Activated T-helper 1 cell treated with anti-CD3 and anti-CD28 coated beads, Interleukin-12 subunit alpha, Interleukin-12 subunit beta, Interleukin-2, Interleukin-4 antibody, amounts not matched to agents 30 ng/mL and 10 ng/mL and 1 ng/mL, durations not matched to agents 14 hours and 24 hours and 36 hours (primary cell): Measurements from ENCODE around the gene ARL16. TPM values are rescaled to one million over a fixed set of nuclear protein-coding genes. Genes with fewer than 3 reads are reported as not detected.
"Not testable (repeated sequence)": the region's sequence is repeated elsewhere in the genome, so short reads cannot be mapped to it uniquely, and the experiment has no call there.

Experiments
- DNase-seq: peaks from one replicate; pipeline ENCODE4 v3.0.0; 2021; ENCODE audit warnings: low spot score
- H3K27ac Mint-ChIP-seq: one replicate; pipeline ENCODE4 v1.8.0; 2021; ENCODE audit warnings: mild to moderate bottlenecking, mixed read lengths
- H3K27me3 Mint-ChIP-seq: one replicate; pipeline ENCODE4 v1.8.0; 2022; ENCODE audit warnings: mild to moderate bottlenecking, moderate library complexity, mixed read lengths; ENCODE audit not compliant: insufficient read depth
- H3K36me3 Mint-ChIP-seq: one replicate; pipeline ENCODE4 v1.8.0; 2021; ENCODE audit warnings: low read depth, mixed read lengths
- H3K4me1 Mint-ChIP-seq: one replicate; pipeline ENCODE4 v1.8.0; 2021; ENCODE audit warnings: low read depth, mixed read lengths
- H3K4me3 Mint-ChIP-seq: one replicate; pipeline ENCODE4 v1.8.0; 2021; ENCODE audit warnings: mild to moderate bottlenecking, moderate library complexity, mixed read lengths
- H3K9me3 Mint-ChIP-seq: one replicate; pipeline ENCODE4 v1.8.0; 2021; ENCODE audit warnings: mixed read lengths
- intact Hi-C: fragments of 100-400 bp; cut with micrococcal nuclease; formaldehyde crosslinking; loops from one replicate; pipeline ENCODE4 v1.15.1; 2024
- total RNA-seq: library from RNA; stranded (reverse); gene quantifications from 2 replicates; pipeline ENCODE4 v1.2.3, GENCODE V29; 2022

The ARL16 gene
- total RNA-seq, 1 donor from 2014 or later: 37.6 TPM

DNA sequence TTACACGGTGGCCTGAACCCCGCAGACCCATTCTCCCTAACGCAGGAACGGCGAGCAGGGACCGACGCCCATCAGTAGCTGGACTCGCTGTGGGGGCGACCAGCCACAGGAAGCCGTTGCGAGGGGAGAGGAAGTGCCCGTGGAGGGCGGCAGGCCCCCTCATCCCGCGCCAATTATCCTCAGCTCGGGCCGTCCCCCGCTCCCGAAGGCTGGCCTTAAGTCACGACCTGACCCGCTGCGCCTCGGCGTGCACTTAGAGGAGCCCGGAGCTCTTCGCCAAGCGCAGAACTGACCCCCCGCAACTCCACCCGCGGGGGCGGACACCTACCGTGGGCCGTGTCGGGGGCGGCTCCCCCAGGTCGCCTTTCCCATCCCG, 401 bp downstream of the ARL16 start:
- peaks cover 22% of the 10 kb centered on the region for H3K4me1 Mint-ChIP-seq
- H3K27ac Mint-ChIP-seq: peak overlapping the region; percentile 68
- no peak for DNase-seq
- H3K9me3 Mint-ChIP-seq: no peaks in the 10 kb centered on the region
- intact Hi-C loops: loop anchor here (1.0 to 2.0 kb wide), 6 partner anchors 17 to 178 kb away; partner anchors contain the start of genes CCDC137, MRPL12, NPLOC4 and OXLD1
- H3K4me3 Mint-ChIP-seq: peak overlapping the region; percentile 97
- H3K27me3 Mint-ChIP-seq: no peaks in the 10 kb centered on the region
- H3K36me3 Mint-ChIP-seq: peaks cover 27% of the 10 kb centered on the region

DNA sequence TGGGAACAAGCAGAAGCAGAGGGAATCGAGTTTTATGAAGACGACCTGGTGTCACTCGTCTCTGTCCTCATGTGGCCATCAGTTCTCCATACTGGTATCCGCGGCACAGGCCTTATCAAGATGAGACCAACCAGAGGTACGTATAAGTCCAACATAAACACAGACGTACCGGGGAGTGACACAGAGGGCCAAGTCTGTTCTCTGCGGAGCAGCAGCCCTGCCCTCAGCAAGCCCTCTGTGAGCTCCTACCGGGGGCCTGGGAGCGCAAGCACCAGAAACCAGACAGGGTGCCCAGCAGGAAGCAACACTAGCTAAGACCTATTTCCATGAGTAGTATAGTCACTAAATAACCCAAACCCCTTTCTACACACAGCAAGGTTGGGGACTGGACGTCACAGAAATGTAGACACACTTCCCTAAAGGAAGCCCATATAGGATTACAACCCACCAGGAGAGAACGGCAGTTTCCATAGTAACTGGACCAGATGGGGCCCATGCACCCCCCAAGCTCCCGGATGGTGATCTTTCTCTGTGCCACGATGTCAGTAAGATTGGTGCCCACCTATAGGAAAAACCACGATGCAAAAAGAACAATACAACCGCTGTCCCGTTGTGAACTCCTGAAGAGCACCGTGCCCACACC, 911 bp downstream of the ARL16 start:
- Mint-ChIP-seq H3K4me1 (peaks cover 22% of the 10 kb centered on the region), H3K4me3 (peak overlapping the region; percentile 97), H3K9me3 (no peaks in the 10 kb centered on the region), H3K36me3 (peaks cover 27% of the 10 kb centered on the region), H3K27me3 (no peaks in the 10 kb centered on the region), H3K27ac (peak overlapping the region; percentile 68)
- intact Hi-C loops: loop anchor here (1.0 to 2.0 kb wide), 6 partner anchors 16 to 178 kb away; partner anchors contain the start of genes CCDC137, MRPL12, NPLOC4 and OXLD1
- DNase-seq: no peak

DNA sequence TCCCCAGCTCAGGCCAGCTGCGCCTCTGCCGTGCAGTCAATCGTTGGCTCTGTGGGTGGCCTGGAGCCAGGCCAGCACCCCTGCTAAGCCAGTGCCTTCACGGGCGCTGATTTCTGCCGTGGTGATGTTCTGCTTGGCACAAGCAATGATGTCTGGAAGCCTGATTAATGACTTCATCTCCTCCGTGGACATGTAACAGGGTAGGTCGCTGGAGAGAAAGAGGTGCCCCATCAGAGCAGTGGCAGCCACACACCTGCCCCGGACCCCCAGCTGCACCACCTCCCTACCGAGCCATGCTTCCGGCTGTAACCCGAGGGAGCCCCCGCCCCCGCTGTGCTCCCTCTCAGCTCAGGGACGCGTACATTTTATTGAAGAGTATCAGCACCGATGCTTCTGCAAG, 1.9 kb downstream of the ARL16 start:
- Mint-ChIP-seq H3K36me3 (peaks cover 18% of the 10 kb centered on the region), H3K27ac (no peak overlapping the region), H3K9me3 (no peaks in the 10 kb centered on the region), H3K4me3 (peak overlapping the region; percentile 37), H3K4me1 (peaks cover 22% of the 10 kb centered on the region), H3K27me3 (no peaks in the 10 kb centered on the region)
- no peak for DNase-seq
- intact Hi-C loops: loop anchor here (2.0 kb wide), 1 partner anchor 179 kb away; the partner anchor contains the start of gene P4HB

DNA sequence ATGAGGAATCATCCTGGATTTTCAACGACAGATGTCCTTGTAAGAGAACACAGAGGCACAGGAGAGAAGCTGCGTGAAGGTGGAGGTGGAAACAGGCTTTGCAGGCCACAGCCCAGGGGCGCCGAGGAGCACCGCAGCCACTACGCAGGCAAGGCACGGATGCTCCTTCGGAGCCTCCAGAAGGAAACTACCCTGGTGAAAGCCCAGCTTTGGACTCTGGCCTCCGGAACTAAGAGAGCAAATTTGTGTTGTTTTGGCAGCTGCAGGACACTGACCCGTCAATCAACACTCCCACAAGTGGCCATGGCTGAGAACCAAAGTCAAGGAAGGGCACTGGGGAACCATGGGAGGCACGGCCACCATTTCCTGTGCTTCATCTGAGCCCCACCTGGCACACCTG, 3.4 kb downstream of the ARL16 start:
- H3K4me1 Mint-ChIP-seq: peaks cover 26% of the 10 kb centered on the region
- no peaks in the 10 kb centered on the region for H3K27me3 Mint-ChIP-seq
- no peaks in the 10 kb centered on the region for H3K9me3 Mint-ChIP-seq
- intact Hi-C loops: no loop called here
- H3K4me3 Mint-ChIP-seq: no peak overlapping the region
- no peak for DNase-seq
- no peak overlapping the region for H3K27ac Mint-ChIP-seq
- H3K36me3 Mint-ChIP-seq: peaks cover 14% of the 10 kb centered on the region

- Mint-ChIP-seq H3K4me3 (no peak overlapping the region), H3K36me3 (peaks cover 15% of the 10 kb centered on the region), H3K27ac (no peak overlapping the region), H3K9me3 (no peaks in the 10 kb centered on the region), H3K4me1 (peaks cover 7% of the 10 kb centered on the region), H3K27me3 (no peaks in the 10 kb centered on the region)
- no peak for DNase-seq
- intact Hi-C loops: no loop called here
Measured at GRCh38 chr17:81676906-81677305, 6.7 kb downstream of the ARL16 start.

GRCh38 chr17:81675515-81676221, 7.9 kb downstream of the ARL16 start:
- H3K4me1 Mint-ChIP-seq, H3K27me3 Mint-ChIP-seq, H3K9me3 Mint-ChIP-seq, H3K4me3 Mint-ChIP-seq, intact Hi-C loops, H3K27ac Mint-ChIP-seq, DNase-seq: not testable (repeated sequence)
- peaks cover 16% of the 10 kb centered on the region for H3K36me3 Mint-ChIP-seq

DNA sequence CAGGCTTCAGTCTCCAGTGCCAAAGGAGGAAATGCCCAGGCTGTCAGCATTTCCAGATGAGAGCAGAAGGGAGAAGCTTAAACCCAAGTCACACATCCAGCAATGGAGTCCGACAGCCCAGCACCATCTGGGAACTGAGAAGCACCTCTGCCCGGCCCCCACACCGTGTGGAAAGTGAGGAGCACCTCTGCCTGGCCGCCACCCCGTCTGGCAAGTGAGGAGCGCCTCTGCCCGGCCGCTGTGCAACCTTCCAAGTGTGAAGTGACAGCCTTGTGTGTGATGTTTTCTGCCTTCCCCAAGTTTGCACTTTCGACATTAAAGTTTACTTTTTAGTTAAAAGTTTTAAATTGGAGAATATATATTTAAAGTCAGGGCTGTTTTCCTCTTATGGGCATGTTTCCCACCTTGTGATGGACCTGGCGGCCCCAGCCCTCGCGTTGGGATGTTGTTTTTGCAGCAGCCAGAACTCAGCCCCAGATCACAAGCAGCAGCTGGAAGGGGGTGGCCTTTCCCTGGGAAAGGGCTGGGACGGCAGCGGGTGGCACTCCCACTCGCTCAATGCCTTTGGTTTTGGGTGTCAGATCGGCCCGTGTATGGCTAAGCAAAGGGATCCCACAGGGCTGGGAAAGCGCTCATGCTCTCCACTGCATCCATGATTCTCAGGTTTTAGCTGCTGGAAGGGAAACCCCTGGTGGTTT, 9.9 kb downstream of the ARL16 start:
- intact Hi-C loops: no loop called here
- Mint-ChIP-seq H3K4me1 (peaks cover 7% of the 10 kb centered on the region), H3K9me3 (no peaks in the 10 kb centered on the region), H3K36me3 (peaks cover 16% of the 10 kb centered on the region), H3K27me3 (no peaks in the 10 kb centered on the region), H3K4me3 (no peak overlapping the region), H3K27ac (no peak overlapping the region)
- no peak for DNase-seq

DNA sequence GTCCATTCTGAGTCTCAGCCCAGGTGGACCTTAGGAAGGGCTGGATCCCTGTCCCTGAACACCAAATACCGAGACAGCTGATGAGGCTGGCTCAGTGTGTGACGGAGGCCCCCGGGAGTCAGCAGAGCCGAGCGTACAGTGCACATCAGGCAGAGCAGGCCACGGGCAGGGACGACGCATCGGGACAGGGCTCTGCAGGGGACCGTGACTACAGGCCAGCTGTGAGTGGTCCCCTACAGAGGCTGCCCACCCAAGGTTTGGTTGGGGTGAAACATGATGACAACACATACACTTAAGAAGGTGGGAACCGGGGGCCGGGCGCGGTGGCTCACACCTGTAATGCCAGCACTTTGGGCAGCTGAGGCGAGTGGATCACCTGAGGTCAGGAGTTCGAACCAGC, 10.6 kb downstream of the ARL16 start:
- Mint-ChIP-seq H3K36me3 (peaks cover 21% of the 10 kb centered on the region), H3K4me3 (no peak overlapping the region), H3K4me1 (peaks cover 14% of the 10 kb centered on the region), H3K27me3 (no peaks in the 10 kb centered on the region), H3K27ac (no peak overlapping the region), H3K9me3 (no peaks in the 10 kb centered on the region)
- intact Hi-C loops: no loop called here
- no peak for DNase-seq

- no peak overlapping the region for H3K27ac Mint-ChIP-seq
- H3K4me3 Mint-ChIP-seq: no peak overlapping the region
- H3K4me1 Mint-ChIP-seq: peaks cover 18% of the 10 kb centered on the region
- H3K27me3 Mint-ChIP-seq: no peaks in the 10 kb centered on the region
- no peaks in the 10 kb centered on the region for H3K9me3 Mint-ChIP-seq
- no peak for DNase-seq
- H3K36me3 Mint-ChIP-seq: peaks cover 26% of the 10 kb centered on the region
- intact Hi-C loops: no loop called here
Measured at GRCh38 chr17:81672504-81672903, 11.1 kb downstream of the ARL16 start.

DNA sequence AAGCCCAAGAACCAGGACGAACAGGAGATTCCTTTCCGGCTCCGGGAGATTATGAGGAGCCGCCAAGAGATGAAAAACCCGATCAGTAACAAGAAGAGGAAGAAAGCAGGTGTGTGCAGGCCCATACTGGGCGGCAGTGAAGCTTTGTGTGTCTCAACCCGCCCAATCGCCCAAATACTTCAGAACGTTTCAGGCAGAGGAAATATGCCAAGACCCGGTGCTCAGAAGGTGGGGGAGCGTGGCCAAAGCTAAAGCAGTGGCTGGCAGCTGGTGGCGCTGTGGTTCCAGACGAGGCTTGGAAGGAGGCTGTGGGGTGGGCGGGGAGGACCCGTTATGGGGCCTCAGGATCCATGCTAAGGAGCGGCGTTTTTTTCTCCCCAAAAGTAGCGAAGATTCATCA, 15.8 kb downstream of the ARL16 start:
- Mint-ChIP-seq H3K36me3 (peaks cover 36% of the 10 kb centered on the region), H3K27ac (peak overlapping the region; percentile 14), H3K4me3 (peak overlapping the region; percentile 99), H3K4me1 (peaks cover 30% of the 10 kb centered on the region), H3K9me3 (no peaks in the 10 kb centered on the region), H3K27me3 (no peaks in the 10 kb centered on the region)
- intact Hi-C loops: no loop called here
- no peak for DNase-seq

DNA sequence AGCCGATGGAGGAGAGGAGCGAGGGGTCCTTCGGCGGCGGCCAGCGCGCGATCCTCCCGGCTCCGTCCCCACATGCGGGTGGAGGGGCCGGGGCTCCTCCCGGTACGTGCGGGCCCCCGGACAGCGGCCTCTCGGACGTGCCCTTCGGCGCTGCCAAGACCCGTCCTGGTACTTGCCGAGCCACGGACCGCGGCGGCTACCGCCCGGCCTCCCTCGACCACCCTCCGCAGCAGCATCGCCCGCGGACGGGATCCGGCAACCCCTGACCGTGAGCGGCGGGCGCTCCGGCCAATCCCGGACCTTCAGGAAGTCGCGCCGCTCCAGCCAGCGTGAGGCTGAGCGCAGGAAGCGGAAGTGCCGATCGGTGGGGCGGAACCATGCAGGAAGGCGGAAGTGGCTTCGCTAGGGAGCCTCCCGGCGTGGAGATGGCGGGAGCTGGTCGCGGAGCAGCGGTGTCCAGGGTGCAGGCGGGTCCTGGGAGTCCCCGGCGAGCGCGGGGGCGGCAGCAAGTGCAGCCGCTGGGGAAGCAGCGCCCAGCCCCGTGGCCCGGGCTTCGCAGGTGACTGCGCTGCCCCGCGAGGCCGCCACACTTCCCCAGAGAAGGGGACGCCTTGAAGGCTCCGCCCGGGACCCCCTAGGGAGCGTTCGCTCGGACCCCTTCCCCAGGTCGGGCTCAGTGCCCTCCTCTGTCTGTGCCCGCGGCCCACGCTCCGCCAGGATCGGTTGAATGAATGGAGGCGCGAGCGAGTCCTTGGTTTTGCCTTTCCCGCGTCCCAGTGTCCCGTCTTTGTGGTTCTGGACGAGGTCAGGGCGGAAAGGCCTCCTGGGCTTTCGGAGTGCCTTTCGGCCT, 17.0 kb downstream of the ARL16 start, which contains the start of the genes CCDC137 and OXLD1:
CCDC137 (plus strand) TSS at position 396 of the 850 bp plus-strand sequence; CDS start at position 426, 30 bp downstream.
OXLD1 (minus strand) TSS at position 264 of the 850 bp plus-strand sequence; CDS start at position 236, 28 bp downstream.
- DNase-seq: peak; percentile 93
- Mint-ChIP-seq H3K36me3 (peaks cover 35% of the 10 kb centered on the region), H3K4me1 (peaks cover 32% of the 10 kb centered on the region), H3K4me3 (peak within 1 kb of the TSS; percentile 99), H3K9me3 (no peaks in the 10 kb centered on the region), H3K27me3 (no peaks in the 10 kb centered on the region), H3K27ac (peak within 1 kb of the TSS; percentile 98)
- intact Hi-C loops: loop anchor here (1.0 kb wide), 5 partner anchors 17 to 194 kb away; partner anchors contain the start of genes ARL16, MRPL12 and P4HB

- Mint-ChIP-seq H3K36me3 (peaks cover 32% of the 10 kb centered on the region), H3K9me3 (no peaks in the 10 kb centered on the region), H3K4me3 (peak overlapping the region; percentile 99), H3K27ac (peak overlapping the region; percentile 98), H3K27me3 (no peaks in the 10 kb centered on the region), H3K4me1 (peaks cover 32% of the 10 kb centered on the region)
- intact Hi-C loops: loop anchor here (1.0 kb wide), 5 partner anchors 17 to 194 kb away; partner anchors contain the start of genes ARL16, MRPL12 and P4HB
- no peak for DNase-seq
Measured at GRCh38 chr17:81666092-81666341, 17.6 kb downstream of the ARL16 start.
